A549 treated with Mapracorat at 1 μM for 4 hours (cell line): ENCODE measurements around the gene INTS2. TPM values are rescaled to one million over a fixed set of nuclear protein-coding genes. Genes with fewer than 3 reads are reported as not detected.

Source experiments
- total RNA-seq: library from RNA; stranded (reverse); fragments of 200-300 nt; extraction: Qiagen RNA extraction; gene quantifications from 5 replicates; pipeline ENCODE4 v1.2.3, GENCODE V29; 2022

The INTS2 gene
- total RNA-seq = 9.6 to 14.4 TPM (median 13.1 TPM) in 5 replicates

GRCh38 chr17:61927208-61928100, at the start of gene INTS2:
TSS of gene INTS2 (minus strand) at chr17:61927982. CDS start at chr17:61926644, 1,338 bp downstream.

GRCh38 chr17:61862975-61863800, 64.6 kb downstream of the INTS2 start, which contains the start of gene BRIP1:
TSS of gene BRIP1 (minus strand) at chr17:61863528. CDS start at chr17:61861539, 1,989 bp downstream.

Other genes with a start within 250 kb of the INTS2 start
- 3.1 to 4.9 TPM (median 4.4 TPM) in 5 replicates for gene BRIP1, start 64.5 kb downstream of the INTS2 start, total RNA-seq
- gene MED13, start 137.3 kb upstream of the INTS2 start, total RNA-seq = 15.3 to 23.6 TPM (median 19.5 TPM) in 5 replicates